NCI-H1436 (cell line): ENCODE results near the gene MACF1.

Experiments
- DNase-seq: peaks from one replicate; lab custom pipeline; 2025; lab: John Stamatoyannopoulos, UW

The MACF1 gene

GRCh38 chr1:39310015-39310414 is 105.5 kb downstream of the MACF1 start:
- DNase-seq, result no peak

GRCh38 chr1:39310691-39311090 is 106.2 kb downstream of the MACF1 start:
- no peak for DNase-seq

GRCh38 chr1:39317111-39317510 is 112.6 kb downstream of the MACF1 start:
- no peak for DNase-seq

GRCh38 chr1:39317910-39318633 is 113.6 kb downstream of the MACF1 start:
- DNase-seq, result no peak

- DNase-seq, result no peak
Measured at GRCh38 chr1:39321979-39322378, 117.5 kb downstream of the MACF1 start.

GRCh38 chr1:39322431-39322830 is 117.9 kb downstream of the MACF1 start:
- no peak for DNase-seq

GRCh38 chr1:39324888-39325287 is 120.4 kb downstream of the MACF1 start:
- DNase-seq, result no peak

GRCh38 chr1:39326836-39327235 is 122.3 kb downstream of the MACF1 start:
- DNase-seq, result no peak

- no peak for DNase-seq
Measured at GRCh38 chr1:39328095-39328494, 123.6 kb downstream of the MACF1 start.

GRCh38 chr1:39328586-39329121 is 124.2 kb downstream of the MACF1 start:
- DNase-seq, result no peak

GRCh38 chr1:39331647-39332046 is 127.2 kb downstream of the MACF1 start:
- DNase-seq, result no peak

- DNase-seq, result no peak
Measured at GRCh38 chr1:39332291-39332690, 127.8 kb downstream of the MACF1 start.

- no peak for DNase-seq
Measured at GRCh38 chr1:39332828-39333227, 128.3 kb downstream of the MACF1 start.

GRCh38 chr1:39333296-39333695 is 128.8 kb downstream of the MACF1 start:
- DNase-seq, result no peak

GRCh38 chr1:39335216-39335615 is 130.7 kb downstream of the MACF1 start:
- DNase-seq, result no peak

- no peak for DNase-seq
Measured at GRCh38 chr1:39337067-39337466, 132.6 kb downstream of the MACF1 start.

- DNase-seq, result no peak
Measured at GRCh38 chr1:39342776-39343175, 138.3 kb downstream of the MACF1 start.

GRCh38 chr1:39344394-39345154 is 140.1 kb downstream of the MACF1 start:
- no peak for DNase-seq

GRCh38 chr1:39346872-39347271 is 142.4 kb downstream of the MACF1 start:
- DNase-seq, result no peak

GRCh38 chr1:39348278-39348677 is 143.8 kb downstream of the MACF1 start:
- no peak for DNase-seq

- DNase-seq, result no peak
Measured at GRCh38 chr1:39352881-39353280, 148.4 kb downstream of the MACF1 start.

- no peak for DNase-seq
Measured at GRCh38 chr1:39354572-39354971, 150.1 kb downstream of the MACF1 start.

GRCh38 chr1:39358491-39358890 is 154.0 kb downstream of the MACF1 start:
- DNase-seq, result no peak
